ENCODE results near the gene LYVE1.

DNA sequence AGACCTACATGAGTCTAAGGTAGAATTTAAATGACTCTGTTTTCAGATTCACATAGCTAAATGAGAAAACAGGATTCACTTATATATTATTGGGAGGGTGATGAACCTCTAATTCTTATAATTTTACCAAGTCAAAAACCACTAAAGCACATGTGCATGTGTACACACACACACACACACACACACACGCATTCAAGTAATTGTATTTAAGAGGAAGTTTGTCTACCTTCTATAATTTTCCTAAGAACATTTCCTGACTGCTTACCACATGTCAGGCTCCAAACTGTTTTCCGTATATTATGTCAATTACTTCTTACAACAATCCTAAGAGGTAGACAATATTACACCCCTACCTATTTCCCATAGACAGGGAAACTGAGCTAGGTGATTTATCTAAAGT lies 34.1 kb downstream of the LYVE1 start:
- TF ChIP-seq EZH2 (IDR thresholded peaks at IDR 0.05; ENCODE audit: low read depth), result no peak
- TF ChIP-seq, protein P1, sequence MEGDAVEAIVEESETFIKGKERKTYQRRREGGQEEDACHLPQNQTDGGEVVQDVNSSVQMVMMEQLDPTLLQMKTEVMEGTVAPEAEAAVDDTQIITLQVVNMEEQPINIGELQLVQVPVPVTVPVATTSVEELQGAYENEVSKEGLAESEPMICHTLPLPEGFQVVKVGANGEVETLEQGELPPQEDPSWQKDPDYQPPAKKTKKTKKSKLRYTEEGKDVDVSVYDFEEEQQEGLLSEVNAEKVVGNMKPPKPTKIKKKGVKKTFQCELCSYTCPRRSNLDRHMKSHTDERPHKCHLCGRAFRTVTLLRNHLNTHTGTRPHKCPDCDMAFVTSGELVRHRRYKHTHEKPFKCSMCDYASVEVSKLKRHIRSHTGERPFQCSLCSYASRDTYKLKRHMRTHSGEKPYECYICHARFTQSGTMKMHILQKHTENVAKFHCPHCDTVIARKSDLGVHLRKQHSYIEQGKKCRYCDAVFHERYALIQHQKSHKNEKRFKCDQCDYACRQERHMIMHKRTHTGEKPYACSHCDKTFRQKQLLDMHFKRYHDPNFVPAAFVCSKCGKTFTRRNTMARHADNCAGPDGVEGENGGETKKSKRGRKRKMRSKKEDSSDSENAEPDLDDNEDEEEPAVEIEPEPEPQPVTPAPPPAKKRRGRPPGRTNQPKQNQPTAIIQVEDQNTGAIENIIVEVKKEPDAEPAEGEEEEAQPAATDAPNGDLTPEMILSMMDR (conservative IDR thresholded peaks at IDR 0.05), result no peak
